Gastrocnemius medialis (tissue), 4 donors: ENCODE measurements around the gene DNAJC27. TPM values are rescaled to one million over a fixed set of nuclear protein-coding genes. Genes with fewer than 3 reads are reported as not detected.

Experiments used
- ATAC-seq, 2 donors: fragments of 150-250 bp; one replicate each; pipeline ENCODE4 v1.9.1; 2016
- DNase-seq, 2 donors: peaks; one replicate each; pipeline ENCODE4 v3.0.0-alpha.2; 2019
- H3K27ac ChIP-seq, 4 donors: fragments of 200-600 bp; sonication (generic); 1 replicate in 1 of 4; 2 replicates in 3 of 4; pipeline ENCODE4 v1.5.1; 2016 to 2018; ENCODE audit warnings: mild to moderate bottlenecking in 2 of 4, moderate library complexity in 1 of 4
- H3K27me3 ChIP-seq, 3 donors: fragments of 200-600 bp; sonication (generic) in 2 of 3; 1 replicate in 1 of 3; 2 replicates in 2 of 3; pipeline versions ENCODE4 v1.5.1 to v1.6.0; 2016 to 2019; ENCODE audit warnings: mild to moderate bottlenecking in 1 of 3, moderate library complexity in 1 of 3
- H3K36me3 ChIP-seq, 2 donors: fragments of 200-600 bp; sonication (generic) in 1 of 2; one replicate each; pipeline ENCODE4 v1.5.1; 2017 to 2018
- H3K4me1 ChIP-seq, 2 donors: fragments of 200-600 bp; sonication (generic) in 1 of 2; one replicate each; pipeline ENCODE4 v1.5.1; 2016 to 2017; ENCODE audit warnings: mild to moderate bottlenecking in 2 of 2
- H3K4me3 ChIP-seq, 4 donors: fragments of 200-600 bp; sonication (generic) in 3 of 4; 1 replicate in 1 of 4; 2 replicates in 3 of 4; pipeline ENCODE4 v1.5.1; 2016 to 2019; ENCODE audit warnings: mild to moderate bottlenecking in 2 of 4
- H3K9me3 ChIP-seq, 3 donors: fragments of 200-600 bp; sonication (generic) in 2 of 3; 1 replicate in 1 of 3; 2 replicates in 2 of 3; pipeline ENCODE4 v1.5.1; 2016 to 2019
- CTCF ChIP-seq, 5 experiments: fragments of 450-650 bp in 3 of 5; fragments of 200-600 bp in 2 of 5; sonication (generic) in 2 of 5; IDR thresholded peaks in 4 of 5; conservative IDR thresholded peaks in 1 of 5; 1 replicate in 4 of 5; 2 replicates in 1 of 5; pipeline ENCODE4 v1.5.1; 2016 to 2019; ENCODE audit warnings: antibody characterized with exemption in 5 of 5, mild to moderate bottlenecking in 3 of 5, moderate library complexity in 3 of 5
- POLR2A ChIP-seq, 2 donors: fragments of 450-650 bp; IDR thresholded peaks; one replicate each; pipeline ENCODE4 v1.6.1; 2017; ENCODE audit warnings: antibody characterized with exemption in 2 of 2, mild to moderate bottlenecking in 2 of 2, moderate library complexity in 2 of 2
- in situ Hi-C, 4 donors: fragments of 200-750 bp; cut with MboI; loops; one replicate each; pipeline versions ENCODE4 v1.15.0 to v1.8.0; 2017; ENCODE audit warnings: low sequenced_read_pairs in 4 of 4
- intact Hi-C: fragments of 100-400 bp; cut with DNase I; formaldehyde crosslinking; loops from one replicate; pipeline ENCODE4 v1.15.1; 2023; ENCODE audit warnings: low total_unique reads
- total RNA-seq, 4 donors: library from RNA; depleted of rRNA; stranded (reverse); fragments of >200 nt; gene quantifications; one replicate each; pipeline versions ENCODE4 v1.1.0 to v1.2.3, GENCODE V29; 2016

DNAJC27 gene
- total RNA-seq, 4 donors from 2014 or later = 3.0 to 11.0 (median 4.9) TPM

DNA sequence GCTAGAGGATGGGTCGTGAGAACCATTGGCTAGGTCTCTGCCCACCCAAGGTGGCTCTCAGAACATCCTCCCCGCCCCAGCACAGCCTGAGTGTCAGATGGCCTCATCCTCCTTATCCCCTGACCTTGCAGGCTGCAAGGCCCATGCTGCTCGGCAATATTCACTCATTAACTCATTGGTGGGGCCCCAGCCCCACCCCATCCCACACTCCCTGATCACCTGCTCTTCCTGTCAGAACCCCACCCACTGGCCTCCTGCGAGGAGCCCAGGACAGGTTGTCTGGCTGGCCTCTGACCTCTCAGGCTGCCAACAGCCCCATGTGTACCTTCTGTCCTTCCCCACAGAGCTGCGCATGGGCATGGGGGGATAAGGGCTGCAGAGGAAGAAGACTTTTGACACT lies 57.0 kb downstream of the DNAJC27 start:
- Histone ChIP-seq H3K27me3 (no peaks in the 10 kb centered on the region), H3K36me3 (no peaks in the 10 kb centered on the region), H3K9me3 (no peaks in the 10 kb centered on the region), H3K27ac (peak overlapping the region in 1 of 4 donors; percentile 63), H3K4me3 (no peak overlapping the region), H3K4me1 (no peaks in the 10 kb centered on the region)
- intact Hi-C loops = no loop called here
- ATAC-seq (no peak), DNase-seq (no peak)
- in situ Hi-C loops = no loop called here
- no peak for TF ChIP-seq POLR2A (IDR thresholded peaks at IDR 0.05)
- TF ChIP-seq CTCF (IDR thresholded peaks at IDR 0.05 in 4 of 5, conservative IDR thresholded peaks at IDR 0.05 in 1 of 5) = no peak

DNA sequence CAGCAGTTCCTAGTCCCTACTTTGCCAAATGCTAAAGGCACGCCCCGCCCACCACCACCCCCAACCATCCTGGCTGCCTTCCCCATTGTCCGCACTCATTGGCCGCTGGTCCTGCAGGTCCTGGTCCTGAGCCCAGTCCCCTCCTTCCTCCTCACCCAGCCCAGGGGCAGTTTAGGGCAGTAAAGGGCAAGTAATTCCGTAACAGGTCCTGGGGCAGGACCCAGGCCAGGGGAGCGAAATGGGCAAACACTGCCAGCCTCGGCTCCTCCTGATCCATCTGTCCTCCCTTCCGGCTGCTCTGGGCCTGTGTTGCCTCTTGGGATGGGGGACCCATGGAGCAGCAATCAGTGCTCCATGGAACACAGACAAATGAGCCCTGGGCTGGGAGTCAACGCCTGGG lies 57.8 kb downstream of the DNAJC27 start:
- ATAC-seq (no peak), DNase-seq (no peak)
- H3K36me3 ChIP-seq = no peaks in the 10 kb centered on the region
- TF ChIP-seq POLR2A (IDR thresholded peaks at IDR 0.05) (no peak), CTCF (IDR thresholded peaks at IDR 0.05 in 4 of 5, conservative IDR thresholded peaks at IDR 0.05 in 1 of 5) (no peak)
- in situ Hi-C loops (no loop called here), intact Hi-C loops (no loop called here)
- H3K4me1 ChIP-seq = no peaks in the 10 kb centered on the region
- no peaks in the 10 kb centered on the region for H3K9me3 ChIP-seq
- no peak overlapping the region for H3K4me3 ChIP-seq
- no peaks in the 10 kb centered on the region for H3K27me3 ChIP-seq
- H3K27ac ChIP-seq = peak overlapping the region in 1 of 4 donors; percentile 63

- ATAC-seq = no peak
- in situ Hi-C loops = no loop called here
These were observed 58.8 kb downstream of the DNAJC27 start for GRCh38 chr2:24912986-24913385.

GRCh38 chr2:24912523-24912922 lies 59.2 kb downstream of the DNAJC27 start:
- no peak for TF ChIP-seq CTCF (IDR thresholded peaks at IDR 0.05 in 4 of 5, conservative IDR thresholded peaks at IDR 0.05 in 1 of 5)
- TF ChIP-seq POLR2A (IDR thresholded peaks at IDR 0.05) = no peak
- no peak for ATAC-seq

More at GRCh38 chr2:24912986-24913385, 58.8 kb downstream of the DNAJC27 start:
- no peak for DNase-seq
- Histone ChIP-seq H3K36me3 (no peaks in the 10 kb centered on the region), H3K27me3 (no peaks in the 10 kb centered on the region), H3K27ac (no peak overlapping the region), H3K4me3 (no peak overlapping the region), H3K9me3 (no peaks in the 10 kb centered on the region), H3K4me1 (no peaks in the 10 kb centered on the region)
- intact Hi-C loops = no loop called here
- TF ChIP-seq POLR2A (IDR thresholded peaks at IDR 0.05) = no peak

DNA sequence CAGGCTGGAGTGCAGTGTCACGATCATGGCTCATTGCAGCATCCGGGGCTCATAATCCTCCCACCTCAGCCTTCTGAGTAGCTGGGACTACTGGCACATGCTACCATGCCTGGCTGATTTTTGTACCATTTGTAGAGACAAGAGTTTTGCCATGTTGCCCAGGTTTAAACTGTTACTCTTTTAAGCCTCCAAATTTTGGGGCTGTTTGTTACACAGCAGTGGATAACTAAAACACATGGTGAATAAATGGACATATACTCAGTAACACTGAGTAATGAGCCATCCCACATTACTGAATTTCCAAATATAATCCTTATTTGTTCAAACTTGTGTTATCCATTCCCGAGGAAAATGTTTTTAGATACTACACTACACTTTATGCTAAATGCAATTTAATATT lies 61.5 kb downstream of the DNAJC27 start:
- H3K4me1 ChIP-seq = no peaks in the 10 kb centered on the region
- DNase-seq = no peak
- ATAC-seq = no peak
- TF ChIP-seq CTCF (IDR thresholded peaks at IDR 0.05 in 4 of 5, conservative IDR thresholded peaks at IDR 0.05 in 1 of 5) (no peak), POLR2A (IDR thresholded peaks at IDR 0.05) (no peak)
- intact Hi-C loops (no loop called here), in situ Hi-C loops (no loop called here)
- no peaks in the 10 kb centered on the region for H3K36me3 ChIP-seq
- H3K4me3 ChIP-seq = no peak overlapping the region
- no peaks in the 10 kb centered on the region for H3K27me3 ChIP-seq
- H3K9me3 ChIP-seq = no peaks in the 10 kb centered on the region
- no peak overlapping the region for H3K27ac ChIP-seq

More at GRCh38 chr2:24912523-24912922, 59.2 kb downstream of the DNAJC27 start:
- H3K4me1 ChIP-seq = no peaks in the 10 kb centered on the region
- H3K36me3 ChIP-seq = no peaks in the 10 kb centered on the region
- no peak for DNase-seq
- no peak overlapping the region for H3K4me3 ChIP-seq
- no peaks in the 10 kb centered on the region for H3K27me3 ChIP-seq
- H3K27ac ChIP-seq = no peak overlapping the region
- no peaks in the 10 kb centered on the region for H3K9me3 ChIP-seq
- intact Hi-C loops = no loop called here
- in situ Hi-C loops = no loop called here
